Subcutaneous adipose tissue (tissue), 4 donors: ENCODE measurements around the gene POMC. TPM values are rescaled to one million over a fixed set of nuclear protein-coding genes. Genes with fewer than 3 reads are reported as not detected.

ENCODE experiments used
- total RNA-seq, 4 donors: library from RNA; depleted of rRNA; stranded (reverse); fragments of >200 nt; gene quantifications; one replicate each; pipeline ENCODE4 v1.1.0, GENCODE V29; 2016
- TF ChIP-seq, protein P1 (sequence below): fragments of 450-650 bp; IDR thresholded peaks from one replicate; pipeline ENCODE4 v1.5.1; 2016; ENCODE audit warnings: low read depth, mild to moderate bottlenecking, control low read depth, antibody characterized with exemption, moderate library complexity

POMC gene
- total RNA-seq, 4 donors from 2014 or later, result 4.6 to 42.2 (median 8.1) TPM

DNA sequence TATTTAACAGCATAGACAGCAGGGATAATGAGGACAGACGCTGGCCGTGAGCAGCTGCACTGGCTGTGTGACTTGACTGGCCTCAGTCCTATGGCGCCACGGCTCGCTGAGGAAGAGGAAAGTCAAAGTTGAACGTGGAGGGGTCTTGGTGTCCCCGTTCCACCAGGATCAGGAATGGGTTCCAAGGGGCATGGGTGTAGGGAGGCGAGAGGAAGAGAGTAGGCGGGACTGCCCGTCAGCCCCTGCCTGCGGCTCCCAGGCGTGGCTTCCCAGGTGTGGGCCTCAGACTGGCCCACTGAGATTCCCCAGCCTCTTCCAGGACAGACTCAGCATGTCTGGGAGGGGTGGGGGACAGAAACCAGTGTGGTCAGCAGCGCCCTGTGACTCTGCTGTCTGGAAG is 51.4 kb downstream of the POMC start:
- TF ChIP-seq, protein P1, sequence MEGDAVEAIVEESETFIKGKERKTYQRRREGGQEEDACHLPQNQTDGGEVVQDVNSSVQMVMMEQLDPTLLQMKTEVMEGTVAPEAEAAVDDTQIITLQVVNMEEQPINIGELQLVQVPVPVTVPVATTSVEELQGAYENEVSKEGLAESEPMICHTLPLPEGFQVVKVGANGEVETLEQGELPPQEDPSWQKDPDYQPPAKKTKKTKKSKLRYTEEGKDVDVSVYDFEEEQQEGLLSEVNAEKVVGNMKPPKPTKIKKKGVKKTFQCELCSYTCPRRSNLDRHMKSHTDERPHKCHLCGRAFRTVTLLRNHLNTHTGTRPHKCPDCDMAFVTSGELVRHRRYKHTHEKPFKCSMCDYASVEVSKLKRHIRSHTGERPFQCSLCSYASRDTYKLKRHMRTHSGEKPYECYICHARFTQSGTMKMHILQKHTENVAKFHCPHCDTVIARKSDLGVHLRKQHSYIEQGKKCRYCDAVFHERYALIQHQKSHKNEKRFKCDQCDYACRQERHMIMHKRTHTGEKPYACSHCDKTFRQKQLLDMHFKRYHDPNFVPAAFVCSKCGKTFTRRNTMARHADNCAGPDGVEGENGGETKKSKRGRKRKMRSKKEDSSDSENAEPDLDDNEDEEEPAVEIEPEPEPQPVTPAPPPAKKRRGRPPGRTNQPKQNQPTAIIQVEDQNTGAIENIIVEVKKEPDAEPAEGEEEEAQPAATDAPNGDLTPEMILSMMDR, result no peak

DNA sequence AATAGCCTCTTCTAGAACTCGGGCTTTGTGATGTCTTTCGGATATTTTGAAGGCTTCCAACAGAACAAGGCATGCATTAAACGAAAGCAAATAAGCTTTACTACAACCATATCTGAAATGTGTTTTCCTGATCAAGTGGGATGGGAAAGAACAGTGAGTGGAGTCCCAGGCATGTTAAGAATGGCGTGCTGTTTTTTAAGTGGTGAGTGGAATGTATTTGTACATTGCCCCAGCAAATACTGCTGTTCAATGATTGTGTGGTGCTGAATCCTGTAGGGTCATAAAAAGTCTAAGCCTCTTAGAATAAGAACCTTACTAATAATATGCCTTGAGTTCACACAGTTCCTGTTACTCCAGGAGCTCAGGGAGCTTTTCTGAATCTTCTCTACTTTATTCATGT is 52.5 kb downstream of the POMC start:
- TF ChIP-seq, protein P1, result no peak

- TF ChIP-seq, protein P1, result no peak
Measured at GRCh38 chr2:25115249-25115883, 53.0 kb downstream of the POMC start.

- TF ChIP-seq, protein P1, result no peak
Measured at GRCh38 chr2:25112113-25112512, 56.3 kb downstream of the POMC start.

Other genes starting within 250 kb of the POMC start
- 100 to 1,000 TPM in 1 of 4 donors, 10 to 100 TPM in 3; 39.2 to 133 (median 74.5) TPM for gene ADCY3, start 248.3 kb downstream of the POMC start, total RNA-seq
- gene DNAJC27, start 196.6 kb downstream of the POMC start, total RNA-seq, result 10 to 100 TPM in 3 of 4 donors, 1 to 10 TPM in 1; 9.3 to 21.5 (median 12.4) TPM
- 1 to 10 TPM in 2 of 4 donors, under 1 TPM in 2; 0.66 to 2.0 (median 1.0) TPM for gene EFR3B, start 126.5 kb downstream of the POMC start, total RNA-seq
- gene DNMT3A, start 173.3 kb upstream of the POMC start, total RNA-seq, result 10 to 100 TPM in 2 of 4 donors, 1 to 10 TPM in 2; 8.3 to 10.7 (median 10.0) TPM